HG03175 (cell line): ENCODE data around the gene F8.
"Not testable (repeated sequence)": the region's sequence is repeated elsewhere in the genome, so short reads cannot be mapped to it uniquely, and the experiment has no call there.

Experiments
- ATAC-seq: cut with Tn5 transposase; IDR thresholded peaks from one replicate; pipeline ENCODE4 v1.9.1; 2021; ENCODE audit warnings: mild to moderate bottlenecking, moderate library complexity; ENCODE audit not compliant: unreplicated experiment

The F8 gene

GRCh38 chrX:154886069-154886788 is 136.3 kb downstream of the F8 start, which contains the start of gene F8A1:
F8A1 (plus strand) TSS chrX:154886355; CDS start chrX:154886375, 20 bp downstream.
- ATAC-seq = peak; percentile 80

GRCh38 chrX:154885549-154885948 is 137.0 kb downstream of the F8 start:
- peak; percentile 3 for ATAC-seq

- ATAC-seq = not testable (repeated sequence)
Observed at GRCh38 chrX:154885057-154885456, 137.5 kb downstream of the F8 start.

GRCh38 chrX:154884069-154884468 is 138.5 kb downstream of the F8 start:
- not testable (repeated sequence) for ATAC-seq

- ATAC-seq = no peak
Observed at GRCh38 chrX:154873329-154873728, 149.2 kb downstream of the F8 start.

GRCh38 chrX:154868522-154868921 is 154.0 kb downstream of the F8 start:
- not testable (repeated sequence) for ATAC-seq

GRCh38 chrX:154855256-154855655 is 167.3 kb downstream of the F8 start:
- ATAC-seq = no peak

GRCh38 chrX:154850957-154851611 is 171.4 kb downstream of the F8 start:
- ATAC-seq = no peak

- no peak for ATAC-seq
Observed at GRCh38 chrX:154840856-154841255, 181.7 kb downstream of the F8 start.

- ATAC-seq = no peak
Observed at GRCh38 chrX:154836163-154836562, 186.4 kb downstream of the F8 start.

GRCh38 chrX:154834562-154834961 is 188.0 kb downstream of the F8 start, which contains the start of gene SMIM9:
SMIM9 (minus strand) TSS chrX:154834662; CDS start chrX:154830856, 3,806 bp downstream.
- ATAC-seq = no peak

- ATAC-seq = no peak
Observed at GRCh38 chrX:154833746-154834274, 188.7 kb downstream of the F8 start.

- ATAC-seq = no peak
Observed at GRCh38 chrX:154829926-154830442, 192.5 kb downstream of the F8 start.

GRCh38 chrX:154829134-154829533 is 193.4 kb downstream of the F8 start:
- no peak for ATAC-seq

GRCh38 chrX:154828016-154828408 is 194.5 kb downstream of the F8 start:
- ATAC-seq = no peak

- ATAC-seq = peak; percentile 96
Observed at GRCh38 chrX:154827194-154828015, 195.1 kb downstream of the F8 start.

- ATAC-seq = not testable (repeated sequence)
Observed at GRCh38 chrX:154825586-154825985, 196.9 kb downstream of the F8 start.

- no peak for ATAC-seq
Observed at GRCh38 chrX:154824638-154825037, 197.9 kb downstream of the F8 start.

- ATAC-seq = no peak
Observed at GRCh38 chrX:154822029-154822428, 200.5 kb downstream of the F8 start.

GRCh38 chrX:154821523-154821922 is 201.0 kb downstream of the F8 start:
- no peak for ATAC-seq
